SK-N-SH (cell line): ENCODE data around the gene DIS3L2. TPM values are rescaled to one million over a fixed set of nuclear protein-coding genes. Genes with fewer than 3 reads are reported as not detected.

Experiments
- CTCF ChIA-PET: fragments of 300-600, 350-600 bp; formaldehyde crosslinking; extraction: SDS; loops from one replicate; lab custom pipeline; 2021; lab: Yijun Ruan, JAX
- POLR2A ChIA-PET: fragments of 350-600 bp; sonication (Branson Sonifier 250); formaldehyde crosslinking; extraction: SDS; loops from one replicate; lab custom pipeline; 2020; ENCODE audit warnings: antibody characterized with exemption, inconsistent platforms; lab: Yijun Ruan, JAX
- DNase-seq: peaks from one replicate; pipeline ENCODE4 v3.0.0; 2012
- H2AFZ ChIP-seq: fragments of 200-600 bp; sonication (generic); 2 replicates; pipeline ENCODE4 v1.8.1; 2016; ENCODE audit warnings: antibody characterized with exemption, mild to moderate bottlenecking, low read depth
- H3F3A ChIP-seq: fragments of 200-600 bp; sonication (generic); replicated peaks from 2 replicates; pipeline ENCODE3; 2016; ENCODE audit warnings: antibody characterized with exemption, mild to moderate bottlenecking; ENCODE audit not compliant: insufficient read depth
- H3K27ac ChIP-seq, 2 experiments: fragments of 200-500 bp in 1 of 2; fragments of 200-600 bp in 1 of 2; sonication (Bioruptor generic) in 1 of 2; sonication (generic), shearing (Covaris generic) in 1 of 2; 2 replicates each; pipeline versions ENCODE4 v1.5.1 to v1.6.1; 2014 to 2016; ENCODE audit warnings: low read depth in 2 of 2, inconsistent platforms in 1 of 2, low read length in 1 of 2, mild to moderate bottlenecking in 1 of 2, mixed read lengths in 1 of 2
- H3K27me3 ChIP-seq: fragments of 200-600 bp; sonication (generic), shearing (Covaris generic); 2 replicates; pipeline ENCODE4 v1.6.1; 2016; ENCODE audit warnings: mixed run types; ENCODE audit not compliant: insufficient read depth
- H3K36me3 ChIP-seq, 2 experiments: fragments of 200-500 bp in 1 of 2; fragments of 200-600 bp in 1 of 2; sonication (Bioruptor generic) in 1 of 2; sonication (generic) in 1 of 2; replicated peaks in 1 of 2; 2 replicates each; pipeline versions ENCODE3 to v1.5.1; 2014 to 2016; ENCODE audit warnings: low read length in 1 of 2, mild to moderate bottlenecking in 1 of 2; ENCODE audit not compliant: insufficient read depth in 2 of 2, control insufficient read depth in 1 of 2
- H3K4me1 ChIP-seq, 2 experiments: fragments of 200-500 bp in 1 of 2; fragments of 200-600 bp in 1 of 2; sonication (Bioruptor generic) in 1 of 2; sonication (generic), shearing (Covaris generic) in 1 of 2; 2 replicates each; pipeline versions ENCODE4 v1.5.1 to v1.6.1; 2014 to 2016; ENCODE audit warnings: low read depth in 1 of 2, low read length in 1 of 2, mixed run types in 1 of 2; ENCODE audit not compliant: insufficient read depth in 2 of 2, control insufficient read depth in 1 of 2
- H3K4me2 ChIP-seq: fragments of 200-600 bp; sonication (generic), shearing (Covaris generic); 2 replicates; pipeline ENCODE4 v1.6.1; 2017; ENCODE audit warnings: mixed run types
- H3K4me3 ChIP-seq, 2 experiments: fragments of 200-500 bp in 1 of 2; fragments of 200-600 bp in 1 of 2; sonication (Bioruptor generic) in 1 of 2; sonication (generic), shearing (Covaris generic) in 1 of 2; 2 replicates each; pipeline versions ENCODE4 v1.5.1 to v1.8.1; 2014 to 2016; ENCODE audit warnings: low read depth in 2 of 2, inconsistent platforms in 1 of 2, low read length in 1 of 2, mild to moderate bottlenecking in 1 of 2, mixed read lengths in 1 of 2, moderate library complexity in 1 of 2
- H3K79me2 ChIP-seq: fragments of 200-600 bp; sonication (generic); 2 replicates; pipeline ENCODE4 v1.8.1; 2017; ENCODE audit warnings: mild to moderate bottlenecking; ENCODE audit not compliant: insufficient read depth
- H3K9ac ChIP-seq: fragments of 200-600 bp; sonication (generic); 2 replicates; pipeline ENCODE4 v1.6.1; 2017; ENCODE audit warnings: mixed run types
- H3K9me2 ChIP-seq: fragments of 200-600 bp; sonication (generic); 2 replicates; pipeline ENCODE4 v1.6.1; 2017; ENCODE audit warnings: mixed run types
- H3K9me3 ChIP-seq: fragments of 200-600 bp; sonication (generic); 2 replicates; pipeline ENCODE4 v1.6.1; 2017; ENCODE audit warnings: mixed run types, mild to moderate bottlenecking, moderate library complexity
- H4K20me1 ChIP-seq: fragments of 200-600 bp; sonication (generic); 2 replicates; pipeline ENCODE4 v1.6.1; 2017; ENCODE audit warnings: mild to moderate bottlenecking, mixed run types; ENCODE audit not compliant: insufficient read depth
- MEF2A ChIP-seq: IDR thresholded peaks from 2 replicates; pipeline ENCODE4 v1.4.0; 2012; ENCODE audit warnings: low read depth, borderline replicate concordance
- NFIC ChIP-seq: IDR thresholded peaks from 2 replicates; pipeline ENCODE4 v1.4.0; 2012; ENCODE audit warnings: borderline replicate concordance
- SMC3 ChIP-seq: IDR thresholded peaks from 2 replicates; pipeline ENCODE4 v1.6.1; 2012; ENCODE audit warnings: low read depth, low read length, improper control_type of control experiment
- TCF12 ChIP-seq: IDR thresholded peaks from 2 replicates; pipeline ENCODE4 v1.4.0; 2012
- WGBS: methylation state at CpG from one replicate; pipeline ENCODE4 v1.1.6; 2017; ENCODE audit warnings: low lambda C conversion rate; 5-methylcytosine and 5-hydroxymethylcytosine counted together
- polyA plus RNA-seq, 3 experiments: library from polyadenylated mRNA; depleted of rRNA; stranded (reverse); fragments of >200 nt; gene quantifications; 2 replicates each; pipeline ENCODE4 v1.2.3, GENCODE V29; 2012
- TF ChIP-seq, protein P1 (sequence below): fragments of 200-600 bp; sonication (generic); IDR thresholded peaks from 2 replicates; pipeline ENCODE4 v1.6.1; 2017; ENCODE audit warnings: antibody characterized with exemption, mild to moderate bottlenecking, moderate library complexity
- TF ChIP-seq, protein P2 (sequence below): IDR thresholded peaks from 2 replicates; pipeline ENCODE4 v1.6.1; 2012; ENCODE audit warnings: mild to moderate bottlenecking, low read depth, low read length, moderate library complexity
- TF ChIP-seq, protein P3 (sequence below): IDR thresholded peaks from 2 replicates; pipeline ENCODE4; 2012

DIS3L2 gene
- polyA plus RNA-seq, 1 of the 3 experiments (the other 2 are of a cell fraction), result 17.9 TPM

DNA sequence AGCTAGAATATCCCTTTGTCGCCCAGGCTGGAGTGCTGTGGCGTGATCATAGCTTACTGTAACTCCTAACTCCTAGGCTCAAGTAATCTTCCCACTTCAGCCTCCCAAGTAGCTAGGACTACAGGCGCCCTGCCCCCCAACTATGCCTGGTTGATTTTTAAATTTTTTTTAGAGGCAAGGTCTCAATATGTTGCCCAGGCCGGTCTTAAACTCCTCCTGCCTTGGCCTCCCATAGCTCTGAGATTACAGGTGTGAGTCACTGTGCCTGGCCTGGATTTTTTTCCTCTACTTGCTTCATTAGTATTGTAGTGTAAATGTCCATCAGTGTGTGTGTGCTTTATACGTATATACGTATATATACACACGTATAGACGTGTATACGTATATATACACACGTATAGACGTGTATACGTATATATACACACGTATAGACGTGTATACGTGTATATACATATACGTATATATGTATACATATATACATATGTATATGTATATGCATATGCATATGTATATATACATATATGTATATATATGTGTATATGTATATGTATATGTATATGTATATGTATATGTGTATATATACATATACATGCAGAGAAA, 124.4 kb downstream of the DIS3L2 start (continued):
- TF ChIP-seq, protein P1, sequence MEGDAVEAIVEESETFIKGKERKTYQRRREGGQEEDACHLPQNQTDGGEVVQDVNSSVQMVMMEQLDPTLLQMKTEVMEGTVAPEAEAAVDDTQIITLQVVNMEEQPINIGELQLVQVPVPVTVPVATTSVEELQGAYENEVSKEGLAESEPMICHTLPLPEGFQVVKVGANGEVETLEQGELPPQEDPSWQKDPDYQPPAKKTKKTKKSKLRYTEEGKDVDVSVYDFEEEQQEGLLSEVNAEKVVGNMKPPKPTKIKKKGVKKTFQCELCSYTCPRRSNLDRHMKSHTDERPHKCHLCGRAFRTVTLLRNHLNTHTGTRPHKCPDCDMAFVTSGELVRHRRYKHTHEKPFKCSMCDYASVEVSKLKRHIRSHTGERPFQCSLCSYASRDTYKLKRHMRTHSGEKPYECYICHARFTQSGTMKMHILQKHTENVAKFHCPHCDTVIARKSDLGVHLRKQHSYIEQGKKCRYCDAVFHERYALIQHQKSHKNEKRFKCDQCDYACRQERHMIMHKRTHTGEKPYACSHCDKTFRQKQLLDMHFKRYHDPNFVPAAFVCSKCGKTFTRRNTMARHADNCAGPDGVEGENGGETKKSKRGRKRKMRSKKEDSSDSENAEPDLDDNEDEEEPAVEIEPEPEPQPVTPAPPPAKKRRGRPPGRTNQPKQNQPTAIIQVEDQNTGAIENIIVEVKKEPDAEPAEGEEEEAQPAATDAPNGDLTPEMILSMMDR, result no peak
- TF ChIP-seq TCF12, result no peak

DNA sequence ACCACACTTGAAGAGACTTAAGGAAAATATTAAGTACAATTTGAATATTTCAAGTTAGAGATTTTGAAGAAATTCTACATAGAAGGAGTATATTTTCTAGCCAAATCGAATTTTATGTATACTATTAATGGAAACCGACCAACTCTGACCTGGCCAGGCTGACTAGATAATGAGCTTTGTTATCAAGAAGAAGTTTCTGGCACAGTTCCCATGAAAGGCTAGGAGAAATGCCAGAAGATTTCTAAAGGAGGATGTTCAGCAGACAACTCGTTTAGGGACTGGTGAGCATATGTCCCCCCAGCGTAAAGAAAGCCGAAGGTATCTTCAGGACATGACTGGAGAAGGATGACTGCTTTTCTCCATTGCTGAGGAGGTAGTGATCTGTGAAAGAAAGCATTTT, 127.3 kb downstream of the DIS3L2 start:
- Histone ChIP-seq H3K9ac (no peak overlapping the region), H3K9me3 (no peaks in the 10 kb centered on the region), H3F3A (no peaks in the 10 kb centered on the region), H3K27ac (no peak overlapping the region), H3K9me2 (no peaks in the 10 kb centered on the region), H3K4me3 (no peak overlapping the region), H3K4me2 (no peak overlapping the region), H4K20me1 (no peaks in the 10 kb centered on the region), H3K79me2 (no peaks in the 10 kb centered on the region; the same call in 1 of the 2 replicates), H2AFZ (no peak overlapping the region), H3K36me3 (peaks cover 0 to 4% of the 10 kb centered on the region in 2 experiments), H3K27me3 (no peaks in the 10 kb centered on the region), H3K4me1 (peaks cover 0 to 2% of the 10 kb centered on the region in 2 experiments; a peak in 1 of 4 replicates)
- no peak for DNase-seq
- TF ChIP-seq, protein P2, sequence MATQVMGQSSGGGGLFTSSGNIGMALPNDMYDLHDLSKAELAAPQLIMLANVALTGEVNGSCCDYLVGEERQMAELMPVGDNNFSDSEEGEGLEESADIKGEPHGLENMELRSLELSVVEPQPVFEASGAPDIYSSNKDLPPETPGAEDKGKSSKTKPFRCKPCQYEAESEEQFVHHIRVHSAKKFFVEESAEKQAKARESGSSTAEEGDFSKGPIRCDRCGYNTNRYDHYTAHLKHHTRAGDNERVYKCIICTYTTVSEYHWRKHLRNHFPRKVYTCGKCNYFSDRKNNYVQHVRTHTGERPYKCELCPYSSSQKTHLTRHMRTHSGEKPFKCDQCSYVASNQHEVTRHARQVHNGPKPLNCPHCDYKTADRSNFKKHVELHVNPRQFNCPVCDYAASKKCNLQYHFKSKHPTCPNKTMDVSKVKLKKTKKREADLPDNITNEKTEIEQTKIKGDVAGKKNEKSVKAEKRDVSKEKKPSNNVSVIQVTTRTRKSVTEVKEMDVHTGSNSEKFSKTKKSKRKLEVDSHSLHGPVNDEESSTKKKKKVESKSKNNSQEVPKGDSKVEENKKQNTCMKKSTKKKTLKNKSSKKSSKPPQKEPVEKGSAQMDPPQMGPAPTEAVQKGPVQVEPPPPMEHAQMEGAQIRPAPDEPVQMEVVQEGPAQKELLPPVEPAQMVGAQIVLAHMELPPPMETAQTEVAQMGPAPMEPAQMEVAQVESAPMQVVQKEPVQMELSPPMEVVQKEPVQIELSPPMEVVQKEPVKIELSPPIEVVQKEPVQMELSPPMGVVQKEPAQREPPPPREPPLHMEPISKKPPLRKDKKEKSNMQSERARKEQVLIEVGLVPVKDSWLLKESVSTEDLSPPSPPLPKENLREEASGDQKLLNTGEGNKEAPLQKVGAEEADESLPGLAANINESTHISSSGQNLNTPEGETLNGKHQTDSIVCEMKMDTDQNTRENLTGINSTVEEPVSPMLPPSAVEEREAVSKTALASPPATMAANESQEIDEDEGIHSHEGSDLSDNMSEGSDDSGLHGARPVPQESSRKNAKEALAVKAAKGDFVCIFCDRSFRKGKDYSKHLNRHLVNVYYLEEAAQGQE, result no peak
- TF ChIP-seq NFIC, result 0 out of 2 replicates have a peak, but pooled peaks have one; percentile 25
- ChIA-PET POLR2A (no interaction called here), CTCF (interaction anchor here (1.4 kb wide), 1 partner anchor 12 kb away, joined by 3 read pairs; no protein-coding TSS in a partner anchor)
- WGBS, result 63% methylated on average over 5 of the region's 5 CpGs

DNA sequence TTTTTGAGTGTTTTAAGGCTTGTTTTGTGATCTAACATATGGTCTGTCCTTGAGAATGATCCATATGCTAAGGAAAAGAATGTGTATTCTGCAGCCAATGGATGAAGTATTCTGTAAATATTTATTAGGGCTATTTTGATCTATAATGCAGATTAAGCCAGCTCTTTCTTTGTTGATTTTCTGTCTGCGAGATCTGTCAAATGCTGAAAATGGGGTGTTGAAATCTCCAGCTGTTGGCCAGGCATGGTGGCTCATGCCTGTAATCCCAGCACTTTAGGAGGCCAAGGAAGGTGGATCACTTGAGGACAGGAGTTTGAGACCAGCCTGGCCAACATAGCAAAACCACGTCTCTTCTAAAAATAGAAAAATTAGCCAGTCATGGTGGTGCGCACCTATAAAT, 132.7 kb downstream of the DIS3L2 start:
- 0 out of 2 replicates have a peak, but pooled peaks cover 5% of the 10 kb centered on the region for H3K9me3 ChIP-seq
- no peak overlapping the region for H3K27ac ChIP-seq
- WGBS, result 100% methylated on average over 3 of the region's 3 CpGs
- TF ChIP-seq, protein P3, sequence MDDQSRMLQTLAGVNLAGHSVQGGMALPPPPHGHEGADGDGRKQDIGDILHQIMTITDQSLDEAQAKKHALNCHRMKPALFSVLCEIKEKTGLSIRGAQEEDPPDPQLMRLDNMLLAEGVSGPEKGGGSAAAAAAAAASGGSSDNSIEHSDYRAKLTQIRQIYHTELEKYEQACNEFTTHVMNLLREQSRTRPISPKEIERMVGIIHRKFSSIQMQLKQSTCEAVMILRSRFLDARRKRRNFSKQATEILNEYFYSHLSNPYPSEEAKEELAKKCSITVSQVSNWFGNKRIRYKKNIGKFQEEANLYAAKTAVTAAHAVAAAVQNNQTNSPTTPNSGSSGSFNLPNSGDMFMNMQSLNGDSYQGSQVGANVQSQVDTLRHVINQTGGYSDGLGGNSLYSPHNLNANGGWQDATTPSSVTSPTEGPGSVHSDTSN, result no peak
- TF ChIP-seq MEF2A, result no peak
- TF ChIP-seq SMC3, result no peak
- no peaks in the 10 kb centered on the region for H3K9me2 ChIP-seq
- no peak for DNase-seq
- POLR2A ChIA-PET, result no interaction called here
- peaks cover 0 to 16% of the 10 kb centered on the region in 2 experiments for H3K36me3 ChIP-seq
- H3K9ac ChIP-seq, result no peak overlapping the region
- no peaks in the 10 kb centered on the region; the same call in none of the 2 replicates for H3K79me2 ChIP-seq
- H3K4me2 ChIP-seq, result no peak overlapping the region
- no peaks in the 10 kb centered on the region for H3K27me3 ChIP-seq
- no peaks in the 10 kb centered on the region for H4K20me1 ChIP-seq
- H3K4me1 ChIP-seq, result no peaks in the 10 kb centered on the region
- H3K4me3 ChIP-seq, result no peak overlapping the region
- CTCF ChIA-PET, result no interaction called here
- H2AFZ ChIP-seq, result no peak overlapping the region
- H3F3A ChIP-seq, result no peaks in the 10 kb centered on the region
